Muscle layer of duodenum (tissue), 2 donors: ENCODE results near the gene SUPT20H.

Experiments
- H3K27ac ChIP-seq: one replicate; pipeline ENCODE4 v1.7.0; 2013; ENCODE audit warnings: mild to moderate bottlenecking, low read length
- H3K27me3 ChIP-seq: one replicate; pipeline ENCODE4 v1.7.0; 2013; ENCODE audit warnings: low read depth, mild to moderate bottlenecking, control low read depth, low read length
- H3K36me3 ChIP-seq, 2 donors: one replicate each; pipeline ENCODE4 v1.7.0; 2013; ENCODE audit warnings: low read length in 2 of 2, control low read depth in 1 of 2, mild to moderate bottlenecking in 1 of 2; ENCODE audit not compliant: insufficient read depth in 2 of 2, control insufficient read depth in 1 of 2
- H3K4me1 ChIP-seq, 2 donors: one replicate each; pipeline ENCODE4 v1.7.0; 2013; ENCODE audit warnings: low read length in 2 of 2, mild to moderate bottlenecking in 2 of 2, control low read depth in 1 of 2, moderate library complexity in 1 of 2; ENCODE audit not compliant: insufficient read depth in 2 of 2, control insufficient read depth in 1 of 2
- H3K4me3 ChIP-seq, 2 donors: one replicate each; pipeline ENCODE4 v1.7.0; 2013; ENCODE audit warnings: low read length in 2 of 2, low read depth in 1 of 2, mild to moderate bottlenecking in 1 of 2
- H3K9me3 ChIP-seq, 2 donors: one replicate each; pipeline ENCODE4 v1.7.0; 2013; ENCODE audit warnings: low read length in 2 of 2, control low read depth in 1 of 2, mild to moderate bottlenecking in 1 of 2; ENCODE audit not compliant: control insufficient read depth in 1 of 2
- donor health status: healthy.

The SUPT20H gene

GRCh38 chr13:36999054-36999714 lies 60.3 kb downstream of the SUPT20H start, which contains the start of gene ALG5:
TSS of gene ALG5 (minus strand) at chr13:36999340. CDS start at chr13:36999300, 40 bp downstream.
- H3K36me3 ChIP-seq, result peaks cover 12 to 27% of the 10 kb centered on the region in 2 donors
- peak within 1 kb of the TSS; percentile 91 to 97 for H3K4me3 ChIP-seq
- H3K27ac ChIP-seq, result peak within 1 kb of the TSS; percentile 97
- H3K27me3 ChIP-seq, result no peaks in the 10 kb centered on the region
- peaks cover 4 to 27% of the 10 kb centered on the region in 2 donors for H3K4me1 ChIP-seq
- no peaks in the 10 kb centered on the region for H3K9me3 ChIP-seq

GRCh38 chr13:36998624-36999041 lies 60.9 kb downstream of the SUPT20H start:
- Histone ChIP-seq H3K9me3 (no peaks in the 10 kb centered on the region), H3K4me3 (peak overlapping the region; percentile 91 to 97), H3K36me3 (peaks cover 14 to 24% of the 10 kb centered on the region in 2 donors), H3K4me1 (peaks cover 4 to 27% of the 10 kb centered on the region in 2 donors), H3K27ac (peak overlapping the region; percentile 97), H3K27me3 (no peaks in the 10 kb centered on the region)

- no peaks in the 10 kb centered on the region for H3K27me3 ChIP-seq
- peaks cover 4 to 27% of the 10 kb centered on the region in 2 donors for H3K4me1 ChIP-seq
- H3K27ac ChIP-seq, result peak overlapping the region; percentile 97
Measured at GRCh38 chr13:36997716-36998427, 61.6 kb downstream of the SUPT20H start.

GRCh38 chr13:36992362-36992761 lies 67.1 kb downstream of the SUPT20H start:
- peaks cover 0 to 4% of the 10 kb centered on the region in 2 donors for H3K4me1 ChIP-seq
- H3K36me3 ChIP-seq, result peaks cover 68 to 71% of the 10 kb centered on the region in 2 donors
- H3K4me3 ChIP-seq, result no peak overlapping the region
- no peak overlapping the region for H3K27ac ChIP-seq
- no peaks in the 10 kb centered on the region for H3K27me3 ChIP-seq
- H3K9me3 ChIP-seq, result no peaks in the 10 kb centered on the region

More at GRCh38 chr13:36997716-36998427, 61.6 kb downstream of the SUPT20H start:
- peak overlapping the region; percentile 91 to 97 for H3K4me3 ChIP-seq
- peaks cover 19 to 25% of the 10 kb centered on the region in 2 donors for H3K36me3 ChIP-seq
- no peaks in the 10 kb centered on the region for H3K9me3 ChIP-seq

- Histone ChIP-seq H3K4me1 (no peaks in the 10 kb centered on the region), H3K36me3 (peaks cover 74 to 79% of the 10 kb centered on the region in 2 donors), H3K4me3 (no peak overlapping the region), H3K27ac (no peak overlapping the region), H3K9me3 (no peaks in the 10 kb centered on the region), H3K27me3 (no peaks in the 10 kb centered on the region)
Measured at GRCh38 chr13:36986462-36987240, 72.8 kb downstream of the SUPT20H start.

- Histone ChIP-seq H3K9me3 (no peaks in the 10 kb centered on the region), H3K36me3 (peaks cover 35 to 36% of the 10 kb centered on the region in 2 donors), H3K4me3 (no peak overlapping the region)
Measured at GRCh38 chr13:36981156-36981743, 78.2 kb downstream of the SUPT20H start.

GRCh38 chr13:36979361-36980050 lies 80.0 kb downstream of the SUPT20H start:
- Histone ChIP-seq H3K36me3 (peaks cover 24 to 32% of the 10 kb centered on the region in 2 donors), H3K9me3 (no peaks in the 10 kb centered on the region), H3K4me3 (no peak overlapping the region), H3K27me3 (no peaks in the 10 kb centered on the region), H3K4me1 (no peaks in the 10 kb centered on the region), H3K27ac (no peak overlapping the region)

More at GRCh38 chr13:36981156-36981743, 78.2 kb downstream of the SUPT20H start:
- no peak overlapping the region for H3K27ac ChIP-seq
- H3K4me1 ChIP-seq, result no peaks in the 10 kb centered on the region
- no peaks in the 10 kb centered on the region for H3K27me3 ChIP-seq

- H3K4me1 ChIP-seq, result no peaks in the 10 kb centered on the region
- H3K9me3 ChIP-seq, result no peaks in the 10 kb centered on the region
- no peak overlapping the region for H3K4me3 ChIP-seq
- no peaks in the 10 kb centered on the region for H3K27me3 ChIP-seq
- no peak overlapping the region for H3K27ac ChIP-seq
- peaks cover 6 to 32% of the 10 kb centered on the region in 2 donors for H3K36me3 ChIP-seq
Measured at GRCh38 chr13:36975172-36975571, 84.3 kb downstream of the SUPT20H start.

- no peaks in the 10 kb centered on the region for H3K9me3 ChIP-seq
- no peak overlapping the region for H3K27ac ChIP-seq
- H3K4me1 ChIP-seq, result no peaks in the 10 kb centered on the region
- no peaks in the 10 kb centered on the region for H3K27me3 ChIP-seq
- H3K36me3 ChIP-seq, result peaks cover 3 to 32% of the 10 kb centered on the region in 2 donors
- H3K4me3 ChIP-seq, result no peak overlapping the region
Measured at GRCh38 chr13:36973621-36974295, 85.7 kb downstream of the SUPT20H start.

GRCh38 chr13:36973009-36973408 lies 86.5 kb downstream of the SUPT20H start:
- Histone ChIP-seq H3K4me3 (no peak overlapping the region), H3K27me3 (no peaks in the 10 kb centered on the region), H3K27ac (no peak overlapping the region), H3K4me1 (no peaks in the 10 kb centered on the region), H3K36me3 (peaks cover 9 to 35% of the 10 kb centered on the region in 2 donors), H3K9me3 (no peaks in the 10 kb centered on the region)
